Measurements from ENCODE around the gene NEK6. TPM values are rescaled to one million over a fixed set of nuclear protein-coding genes. Genes with fewer than 3 reads are reported as not detected.

NEK6 gene
- total and polyA plus RNA-seq, 4 donors = 19.0 to 86.2 (median 53.1) TPM

DNA sequence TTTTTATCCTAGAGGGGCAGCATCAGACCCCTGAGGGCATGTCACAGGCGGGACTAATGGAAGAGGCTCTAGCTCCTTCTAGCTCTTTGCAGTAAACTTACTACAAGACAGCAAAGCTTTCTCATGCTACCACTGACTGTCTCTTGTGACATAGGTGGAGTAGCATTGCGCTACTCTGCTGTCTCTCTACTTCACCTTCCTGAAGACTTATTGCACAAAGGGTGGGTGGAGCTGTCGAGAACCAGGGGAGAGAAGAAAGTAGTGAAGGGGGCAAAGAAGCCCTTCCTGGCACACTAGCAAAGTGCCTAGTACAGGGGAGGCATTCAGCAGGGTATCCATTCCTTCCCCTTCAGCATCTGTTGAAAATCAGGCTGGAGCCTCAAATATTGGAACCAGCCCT is 36.1 kb upstream of the NEK6 start:
- H3K9ac ChIP-seq (ENCODE audit: insufficient read depth in 1 of 2, low read length in 2 of 2) = no peak overlapping the region
- peaks cover 0 to 34% (median 14%) of the 10 kb centered on the region in 5 donors for H3K4me1 ChIP-seq (ENCODE audit: control insufficient read depth in 5 of 5, insufficient read depth in 5 of 5, low read length in 5 of 5)
- 48 to 78% methylated on average over 3 of the region's 3 CpGs for WGBS, 2 donors
- TF ChIP-seq, protein P1, sequence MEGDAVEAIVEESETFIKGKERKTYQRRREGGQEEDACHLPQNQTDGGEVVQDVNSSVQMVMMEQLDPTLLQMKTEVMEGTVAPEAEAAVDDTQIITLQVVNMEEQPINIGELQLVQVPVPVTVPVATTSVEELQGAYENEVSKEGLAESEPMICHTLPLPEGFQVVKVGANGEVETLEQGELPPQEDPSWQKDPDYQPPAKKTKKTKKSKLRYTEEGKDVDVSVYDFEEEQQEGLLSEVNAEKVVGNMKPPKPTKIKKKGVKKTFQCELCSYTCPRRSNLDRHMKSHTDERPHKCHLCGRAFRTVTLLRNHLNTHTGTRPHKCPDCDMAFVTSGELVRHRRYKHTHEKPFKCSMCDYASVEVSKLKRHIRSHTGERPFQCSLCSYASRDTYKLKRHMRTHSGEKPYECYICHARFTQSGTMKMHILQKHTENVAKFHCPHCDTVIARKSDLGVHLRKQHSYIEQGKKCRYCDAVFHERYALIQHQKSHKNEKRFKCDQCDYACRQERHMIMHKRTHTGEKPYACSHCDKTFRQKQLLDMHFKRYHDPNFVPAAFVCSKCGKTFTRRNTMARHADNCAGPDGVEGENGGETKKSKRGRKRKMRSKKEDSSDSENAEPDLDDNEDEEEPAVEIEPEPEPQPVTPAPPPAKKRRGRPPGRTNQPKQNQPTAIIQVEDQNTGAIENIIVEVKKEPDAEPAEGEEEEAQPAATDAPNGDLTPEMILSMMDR (IDR thresholded peaks at IDR 0.05; ENCODE audit: control extremely low read depth, extremely low read depth) = no peak
- no peak overlapping the region for H3K4me3 ChIP-seq
- H3K36me3 ChIP-seq (ENCODE audit: control insufficient read depth in 4 of 4, insufficient read depth in 4 of 4, low read length in 4 of 4) = no peaks in the 10 kb centered on the region
- peaks cover 0 to 3% (median 0%) of the 10 kb centered on the region in 3 donors for H3K27me3 ChIP-seq (ENCODE audit: control insufficient read depth in 3 of 3, insufficient read depth in 3 of 3, low read length in 2 of 3)
- DNase-seq = no peak
- H3K9me3 ChIP-seq (ENCODE audit: control insufficient read depth in 4 of 4, insufficient read depth in 3 of 4, low read length in 3 of 4) = no peaks in the 10 kb centered on the region
- no peak for ATAC-seq (ENCODE audit: insufficient read depth, low FRiP score)
- H3K27ac ChIP-seq (ENCODE audit: low read depth in 1 of 2, low read length in 1 of 2) = no peak overlapping the region

DNA sequence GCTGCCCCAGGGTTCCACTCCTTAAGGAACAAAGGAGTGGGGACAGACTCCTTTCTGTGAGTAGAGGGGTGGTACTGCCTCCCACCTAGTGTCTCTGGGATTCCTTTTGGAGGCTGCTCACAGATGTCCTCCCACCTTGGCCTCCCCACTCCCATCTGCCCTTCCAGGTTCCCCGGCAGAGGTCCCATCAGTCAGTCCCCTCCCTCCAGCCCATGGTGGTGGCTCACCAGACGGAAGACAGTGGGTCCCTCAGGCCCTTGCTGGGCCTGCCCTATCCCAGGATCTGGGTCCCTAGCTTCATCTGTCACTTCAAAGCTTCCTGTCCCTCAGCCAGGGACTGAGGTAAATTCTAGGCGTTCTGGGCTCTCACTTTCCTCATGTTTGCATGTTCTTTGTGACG is 35.6 kb upstream of the NEK6 start:
- Histone ChIP-seq H3K27me3 (ENCODE audit: control insufficient read depth in 3 of 3, insufficient read depth in 3 of 3, low read length in 2 of 3) (peaks cover 0 to 3% (median 0%) of the 10 kb centered on the region in 3 donors), H3K9ac (ENCODE audit: insufficient read depth in 1 of 2, low read length in 2 of 2) (no peak overlapping the region), H3K4me1 (ENCODE audit: control insufficient read depth in 5 of 5, insufficient read depth in 5 of 5, low read length in 5 of 5) (peaks cover 0 to 30% (median 14%) of the 10 kb centered on the region in 5 donors), H3K9me3 (ENCODE audit: control insufficient read depth in 4 of 4, insufficient read depth in 3 of 4, low read length in 3 of 4) (no peaks in the 10 kb centered on the region), H3K36me3 (ENCODE audit: control insufficient read depth in 4 of 4, insufficient read depth in 4 of 4, low read length in 4 of 4) (no peaks in the 10 kb centered on the region), H3K27ac (ENCODE audit: low read depth in 1 of 2, low read length in 1 of 2) (no peak overlapping the region), H3K4me3 (no peak overlapping the region)
- ATAC-seq (ENCODE audit: insufficient read depth, low FRiP score) (no peak), DNase-seq (no peak)
- TF ChIP-seq, protein P1 (IDR thresholded peaks at IDR 0.05; ENCODE audit: control extremely low read depth, extremely low read depth) = no peak
- 64 to 88% methylated on average over 4 of the region's 4 CpGs for WGBS, 2 donors

DNA sequence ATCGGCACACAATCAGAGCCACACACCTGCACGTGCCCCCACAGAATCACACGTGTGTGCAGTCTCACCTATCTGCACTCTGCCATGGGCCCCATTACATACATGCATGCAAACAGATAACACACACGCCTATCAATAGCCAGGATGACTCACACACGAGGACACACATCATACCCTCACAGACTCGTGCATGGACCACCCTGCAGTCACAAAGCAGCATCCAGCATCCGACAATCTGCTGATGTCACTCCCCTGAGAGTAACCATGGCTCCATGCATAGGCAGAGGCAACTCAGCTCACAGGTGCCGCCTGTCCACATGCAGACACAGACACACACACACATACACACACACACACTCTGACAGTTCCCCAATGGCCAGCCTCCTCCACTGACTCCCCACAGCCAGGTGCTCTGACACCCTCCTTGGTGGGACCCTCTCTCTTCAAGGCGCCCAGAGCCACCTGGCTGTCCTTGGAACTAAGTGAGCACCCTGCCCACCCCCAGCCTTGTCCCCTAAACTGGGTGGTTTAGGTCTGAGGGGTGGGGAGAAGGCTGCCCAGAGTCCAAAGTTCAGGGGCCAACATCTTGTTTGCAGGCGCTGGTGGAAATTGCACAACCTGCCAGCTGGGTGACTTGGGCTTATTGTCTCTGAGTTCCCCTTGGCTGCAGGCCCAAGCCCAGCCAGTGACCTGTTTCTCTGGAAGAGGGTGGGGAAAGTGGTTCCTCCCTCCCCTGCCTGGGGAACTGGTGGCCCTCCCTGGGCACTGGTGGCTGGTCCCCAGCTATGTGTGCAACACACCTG is 34.6 kb upstream of the NEK6 start:
- TF ChIP-seq, protein P1 (IDR thresholded peaks at IDR 0.05; ENCODE audit: control extremely low read depth, extremely low read depth) = no peak
- no peaks in the 10 kb centered on the region for H3K36me3 ChIP-seq (ENCODE audit: control insufficient read depth in 4 of 4, insufficient read depth in 4 of 4, low read length in 4 of 4)
- DNase-seq (peak; percentile 49 to 84 (median 73)), ATAC-seq (ENCODE audit: insufficient read depth, low FRiP score) (no peak)
- WGBS, 2 donors = 52 to 74% methylated on average over 10 of the region's 10 CpGs
- H3K27me3 ChIP-seq (ENCODE audit: control insufficient read depth in 3 of 3, insufficient read depth in 3 of 3, low read length in 2 of 3) = peaks cover 0 to 3% (median 0%) of the 10 kb centered on the region in 3 donors
- H3K4me1 ChIP-seq (ENCODE audit: control insufficient read depth in 5 of 5, insufficient read depth in 5 of 5, low read length in 5 of 5) = peaks cover 0 to 25% (median 14%) of the 10 kb centered on the region in 5 donors
- no peak overlapping the region for H3K9ac ChIP-seq (ENCODE audit: insufficient read depth in 1 of 2, low read length in 2 of 2)
- H3K9me3 ChIP-seq (ENCODE audit: control insufficient read depth in 4 of 4, insufficient read depth in 3 of 4, low read length in 3 of 4) = no peaks in the 10 kb centered on the region
- peak overlapping the region in 1 of 2 donors; percentile 10 for H3K27ac ChIP-seq (ENCODE audit: low read depth in 1 of 2, low read length in 1 of 2)
- H3K4me3 ChIP-seq = no peak overlapping the region
